Loucy (cell line): Measurements from ENCODE around the gene HOXA6.
A peak's percentile ranks its signal among the peaks of the same experiment; 100 is the strongest.

Source experiments
- H2AFZ ChIP-seq: fragments of 200-600 bp; sonication (generic); 2 replicates; pipeline ENCODE4 v1.6.0; 2016; ENCODE audit warnings: antibody characterized with exemption, mild to moderate bottlenecking, low read length, moderate library complexity
- H3F3A ChIP-seq: fragments of 200-600 bp; 2 replicates; pipeline ENCODE4 v1.6.0; 2016; ENCODE audit warnings: antibody characterized with exemption, low read depth, mild to moderate bottlenecking
- H3K27me3 ChIP-seq: fragments of 200-600 bp; sonication (generic); 2 replicates; pipeline ENCODE4 v1.6.1; 2014; ENCODE audit warnings: low read length, mild to moderate bottlenecking; ENCODE audit not compliant: insufficient read depth, poor library complexity, severe bottlenecking
- H3K36me3 ChIP-seq: fragments of 200-600 bp; sonication (generic); 2 replicates; pipeline ENCODE4 v1.6.1; 2016; ENCODE audit warnings: low read length; ENCODE audit not compliant: insufficient read depth
- H3K4me1 ChIP-seq: fragments of 200-600 bp; sonication (generic); 2 replicates; pipeline ENCODE4 v1.5.1; 2014; ENCODE audit warnings: low read length, mild to moderate bottlenecking; ENCODE audit not compliant: insufficient read depth, poor library complexity, severe bottlenecking
- H3K4me2 ChIP-seq: fragments of 200-600 bp; sonication (generic); 2 replicates; pipeline ENCODE4 v1.6.0; 2014; ENCODE audit warnings: antibody characterized with exemption, low read length, low read depth, mild to moderate bottlenecking; ENCODE audit not compliant: poor library complexity, severe bottlenecking
- H3K4me3 ChIP-seq: fragments of 200-600 bp; sonication (generic); 2 replicates; pipeline ENCODE4 v1.5.1; 2014; ENCODE audit warnings: low read length, mild to moderate bottlenecking, mixed read lengths; ENCODE audit not compliant: poor library complexity, severe bottlenecking
- H3K79me2 ChIP-seq: fragments of 200-600 bp; sonication (generic); 2 replicates; pipeline ENCODE4 v1.6.1; 2014; ENCODE audit warnings: low read length; ENCODE audit not compliant: insufficient read depth
- H3K9ac ChIP-seq: fragments of 200-600 bp; sonication (generic); 2 replicates; pipeline ENCODE4 v1.6.0; 2014; ENCODE audit warnings: mild to moderate bottlenecking, low read depth, low read length, moderate library complexity; ENCODE audit not compliant: poor library complexity, severe bottlenecking
- H3K9me2 ChIP-seq: fragments of 200-600 bp; sonication (generic); replicated peaks from 2 replicates; pipeline ENCODE4 v1.6.1; 2016; ENCODE audit warnings: low read depth, low read length, mixed read lengths
- H3K9me3 ChIP-seq: fragments of 200-600 bp; sonication (generic); 2 replicates; pipeline ENCODE4 v1.6.1; 2014; ENCODE audit warnings: mild to moderate bottlenecking, antibody characterized with exemption, low read length, low read depth; ENCODE audit not compliant: insufficient read depth
- H4K20me1 ChIP-seq: fragments of 200-600 bp; sonication (generic); 2 replicates; pipeline ENCODE4 v1.6.0; 2014; ENCODE audit warnings: antibody characterized with exemption, low read length, mild to moderate bottlenecking; ENCODE audit not compliant: insufficient read depth, poor library complexity, severe bottlenecking
- EZH2phosphoT487 ChIP-seq: fragments of 200-600 bp; IDR thresholded peaks from 2 replicates; pipeline ENCODE4 v1.6.1; 2018; ENCODE audit warnings: antibody characterized with exemption, mild to moderate bottlenecking, moderate library complexity, borderline replicate concordance
- TF ChIP-seq, protein P1 (sequence below): fragments of 200-600 bp; sonication (generic); conservative IDR thresholded peaks from 2 replicates; pipeline ENCODE4 v1.5.1; 2014; ENCODE audit warnings: mild to moderate bottlenecking, antibody characterized with exemption, low read length

Gene HOXA6

DNA sequence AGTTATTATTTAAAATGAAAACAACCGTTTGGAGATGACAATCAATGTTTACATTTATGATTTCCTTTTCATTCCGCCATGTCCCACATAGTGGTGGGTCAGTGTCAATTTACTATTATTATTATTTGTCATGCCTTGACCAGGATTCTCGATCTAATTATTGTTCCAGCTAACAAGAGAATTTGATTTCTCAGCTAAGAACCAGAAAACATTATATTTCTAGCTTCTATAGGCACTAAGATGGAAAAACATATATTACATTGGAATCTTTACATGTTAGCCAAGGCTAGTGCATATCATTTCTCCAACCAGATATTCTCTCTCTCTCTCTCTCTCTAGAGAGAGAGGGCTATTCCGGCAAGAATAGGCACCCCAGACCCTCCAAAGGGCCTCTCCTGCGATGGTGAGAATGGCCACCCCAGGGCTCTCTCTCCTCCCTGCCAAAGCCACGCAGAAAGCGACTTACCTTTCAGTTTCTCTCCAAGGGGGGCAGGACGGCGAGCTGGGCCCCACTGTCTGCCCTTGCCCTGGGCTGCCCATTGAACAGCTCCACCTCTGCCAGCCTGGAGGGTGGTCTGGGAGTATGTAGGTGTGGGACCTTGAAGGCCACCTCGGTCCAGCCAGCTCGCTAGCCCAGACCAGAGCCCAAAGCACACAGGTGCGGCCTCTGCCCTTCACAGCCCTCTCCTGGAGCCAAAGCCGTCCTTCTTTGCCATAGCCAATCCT lies 2.4 kb upstream of the HOXA6 start:
- Histone ChIP-seq H3K79me2 (peaks cover 100% of the 10 kb centered on the region), H3K4me3 (peak overlapping the region; percentile 94), H3K9me2 (no peaks in the 10 kb centered on the region), H2AFZ (no peak overlapping the region), H3K27me3 (peaks cover 35% of the 10 kb centered on the region), H3K9ac (peak overlapping the region; percentile 99), H3K36me3 (peaks cover 51% of the 10 kb centered on the region), H3K4me1 (peaks cover 37% of the 10 kb centered on the region), H3F3A (no peaks in the 10 kb centered on the region), H3K9me3 (no peaks in the 10 kb centered on the region), H4K20me1 (peaks cover 71% of the 10 kb centered on the region), H3K4me2 (peak overlapping the region; percentile 91)
- TF ChIP-seq EZH2phosphoT487 = no peak
- TF ChIP-seq, protein P1, sequence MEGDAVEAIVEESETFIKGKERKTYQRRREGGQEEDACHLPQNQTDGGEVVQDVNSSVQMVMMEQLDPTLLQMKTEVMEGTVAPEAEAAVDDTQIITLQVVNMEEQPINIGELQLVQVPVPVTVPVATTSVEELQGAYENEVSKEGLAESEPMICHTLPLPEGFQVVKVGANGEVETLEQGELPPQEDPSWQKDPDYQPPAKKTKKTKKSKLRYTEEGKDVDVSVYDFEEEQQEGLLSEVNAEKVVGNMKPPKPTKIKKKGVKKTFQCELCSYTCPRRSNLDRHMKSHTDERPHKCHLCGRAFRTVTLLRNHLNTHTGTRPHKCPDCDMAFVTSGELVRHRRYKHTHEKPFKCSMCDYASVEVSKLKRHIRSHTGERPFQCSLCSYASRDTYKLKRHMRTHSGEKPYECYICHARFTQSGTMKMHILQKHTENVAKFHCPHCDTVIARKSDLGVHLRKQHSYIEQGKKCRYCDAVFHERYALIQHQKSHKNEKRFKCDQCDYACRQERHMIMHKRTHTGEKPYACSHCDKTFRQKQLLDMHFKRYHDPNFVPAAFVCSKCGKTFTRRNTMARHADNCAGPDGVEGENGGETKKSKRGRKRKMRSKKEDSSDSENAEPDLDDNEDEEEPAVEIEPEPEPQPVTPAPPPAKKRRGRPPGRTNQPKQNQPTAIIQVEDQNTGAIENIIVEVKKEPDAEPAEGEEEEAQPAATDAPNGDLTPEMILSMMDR = 0 out of 2 replicates have a peak, but pooled peaks have one; percentile 7

DNA sequence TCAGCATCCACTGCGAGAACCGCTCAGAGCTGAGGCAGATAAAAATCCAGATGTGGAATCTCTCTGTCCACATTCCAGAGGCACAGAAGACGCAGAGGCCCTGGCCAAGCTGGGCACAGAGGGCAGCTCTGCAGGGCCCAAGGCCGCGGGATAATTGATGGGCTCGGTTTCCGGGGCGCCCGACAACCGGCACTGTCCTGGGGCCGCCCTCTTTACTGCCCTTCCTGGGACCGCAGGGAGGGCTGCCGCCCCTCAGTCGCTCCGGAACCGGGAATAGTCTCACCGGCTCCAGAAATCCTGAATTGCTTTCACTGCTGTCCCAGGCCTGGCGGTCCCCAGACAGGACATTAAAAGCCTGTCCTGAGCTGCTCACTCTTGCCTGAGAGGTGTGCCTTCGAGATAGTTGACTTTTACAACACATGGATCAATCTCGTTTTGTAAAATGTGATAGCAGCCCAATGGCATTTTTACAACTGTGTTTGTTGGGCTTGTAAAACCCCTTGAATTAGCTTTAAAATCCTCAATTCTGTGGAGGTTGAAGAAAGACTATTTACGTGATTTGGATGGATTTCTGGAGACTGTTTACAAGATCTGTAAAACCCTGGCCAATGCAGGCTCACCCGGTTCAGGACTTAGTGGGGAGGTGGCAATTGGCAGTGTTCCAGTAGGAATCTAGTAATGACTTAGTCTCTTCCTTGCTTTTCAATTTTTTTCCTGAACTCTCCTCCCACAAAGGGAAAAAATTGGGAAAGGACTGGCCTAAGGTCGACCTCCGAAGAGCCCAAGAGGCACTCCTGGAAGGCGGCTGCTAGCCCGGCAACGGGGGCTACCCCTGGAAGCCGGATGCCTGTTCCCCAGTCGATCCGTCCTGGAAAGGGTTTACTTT lies 1.4 kb upstream of the HOXA6 start:
- Histone ChIP-seq H3K9ac (peak overlapping the region; percentile 99), H3F3A (no peaks in the 10 kb centered on the region), H3K4me1 (peaks cover 32% of the 10 kb centered on the region), H3K4me3 (peak overlapping the region; percentile 94), H3K4me2 (peak overlapping the region; percentile 91), H3K9me3 (no peaks in the 10 kb centered on the region), H3K9me2 (no peaks in the 10 kb centered on the region), H2AFZ (no peak overlapping the region), H4K20me1 (peaks cover 81% of the 10 kb centered on the region), H3K79me2 (peaks cover 100% of the 10 kb centered on the region), H3K36me3 (peaks cover 58% of the 10 kb centered on the region), H3K27me3 (peaks cover 35% of the 10 kb centered on the region)
- TF ChIP-seq EZH2phosphoT487 = no peak
- TF ChIP-seq, protein P1 = no peak

DNA sequence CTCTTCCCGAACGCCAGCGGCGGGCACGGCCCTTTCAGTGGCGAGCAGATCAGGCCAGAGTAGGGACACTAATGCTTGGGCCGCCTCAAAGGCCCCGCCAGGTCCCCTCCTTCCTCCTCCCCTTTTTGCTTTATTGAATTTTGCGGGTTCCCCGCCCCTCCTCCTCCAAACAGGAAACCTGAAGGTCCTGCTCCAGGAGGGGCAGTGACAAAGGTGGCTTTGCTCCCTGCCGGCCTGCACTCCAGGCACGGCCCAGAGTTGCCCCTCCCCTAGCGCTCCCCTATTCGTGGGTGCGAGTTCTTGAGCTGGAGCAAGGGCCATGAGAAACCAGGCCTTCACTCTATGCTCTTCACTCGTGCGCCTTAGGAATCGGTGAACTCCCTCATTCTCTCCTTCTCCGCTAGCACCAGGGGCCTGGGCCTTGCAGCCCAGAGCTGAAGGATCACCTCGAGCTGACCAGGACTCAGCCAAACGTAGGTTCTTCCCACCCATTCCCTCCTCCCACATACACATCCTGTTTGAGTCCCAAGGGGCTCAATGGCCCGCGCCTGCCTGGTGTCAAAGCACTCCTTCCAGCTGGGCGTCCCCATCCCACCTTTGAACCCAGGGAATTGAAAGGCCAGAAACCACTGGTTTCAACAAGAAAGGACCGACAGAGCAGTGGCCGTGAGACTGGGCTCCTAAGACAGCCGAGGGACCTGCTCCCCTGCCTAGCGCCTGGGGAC lies 619 bp upstream of the HOXA6 start:
- peak overlapping the region; percentile 91 for H3K4me2 ChIP-seq
- H4K20me1 ChIP-seq = peaks cover 89% of the 10 kb centered on the region
- H3K9me3 ChIP-seq = no peaks in the 10 kb centered on the region
- H3K4me3 ChIP-seq = peak overlapping the region; percentile 94
- peaks cover 100% of the 10 kb centered on the region for H3K79me2 ChIP-seq
- H2AFZ ChIP-seq = no peak overlapping the region
- peaks cover 32% of the 10 kb centered on the region for H3K4me1 ChIP-seq
- TF ChIP-seq, protein P1 = no peak
- TF ChIP-seq EZH2phosphoT487 = no peak
- H3K36me3 ChIP-seq = peaks cover 66% of the 10 kb centered on the region
- H3F3A ChIP-seq = no peaks in the 10 kb centered on the region
- H3K27me3 ChIP-seq = peaks cover 35% of the 10 kb centered on the region
- no peaks in the 10 kb centered on the region for H3K9me2 ChIP-seq
- H3K9ac ChIP-seq = peak overlapping the region; percentile 99
